GM03348 (cell line): ENCODE data around the gene FRRS1L.
"Not testable (repeated sequence)": the region's sequence is repeated elsewhere in the genome, so short reads cannot be mapped to it uniquely, and the experiment has no call there.

Experiments
- DNase-seq: peaks from one replicate; pipeline ENCODE4 v3.0.0; 2012; ENCODE audit warnings: low spot score

FRRS1L gene

GRCh38 chr9:109129470-109130197 lies 37.4 kb downstream of the FRRS1L start:
- DNase-seq, result no peak

- DNase-seq, result not testable (repeated sequence)
Observed at GRCh38 chr9:109126671-109127070, 40.4 kb downstream of the FRRS1L start.

- DNase-seq, result no peak
Observed at GRCh38 chr9:109124121-109124520, 42.9 kb downstream of the FRRS1L start.

GRCh38 chr9:109122726-109123621 lies 44.1 kb downstream of the FRRS1L start:
- no peak for DNase-seq

GRCh38 chr9:109121232-109121796 lies 45.7 kb downstream of the FRRS1L start:
- no peak for DNase-seq

GRCh38 chr9:109120204-109120789 lies 46.8 kb downstream of the FRRS1L start:
- no peak for DNase-seq

- DNase-seq, result peak; percentile 95
Observed at GRCh38 chr9:109119439-109120203, 47.4 kb downstream of the FRRS1L start, which contains the start of gene TMEM245. TSS of gene TMEM245 (minus strand) at chr9:109119947. CDS start at chr9:109119913, 34 bp downstream.

GRCh38 chr9:109118808-109119438 lies 48.1 kb downstream of the FRRS1L start:
- peak; percentile 19 for DNase-seq

GRCh38 chr9:109117856-109118807 lies 48.9 kb downstream of the FRRS1L start:
- DNase-seq, result peak; percentile 36

GRCh38 chr9:109115931-109116526 lies 51.0 kb downstream of the FRRS1L start:
- no peak for DNase-seq

GRCh38 chr9:109114670-109115069 lies 52.4 kb downstream of the FRRS1L start:
- no peak for DNase-seq

GRCh38 chr9:109113892-109114609 lies 53.0 kb downstream of the FRRS1L start:
- DNase-seq, result no peak

GRCh38 chr9:109113254-109113653 lies 53.8 kb downstream of the FRRS1L start:
- DNase-seq, result no peak

GRCh38 chr9:109110329-109111021 lies 56.6 kb downstream of the FRRS1L start:
- DNase-seq, result peak; percentile 39

GRCh38 chr9:109109967-109110328 lies 57.1 kb downstream of the FRRS1L start:
- DNase-seq, result no peak

- DNase-seq, result no peak
Observed at GRCh38 chr9:109108318-109108717, 58.7 kb downstream of the FRRS1L start.

GRCh38 chr9:109107402-109108240 lies 59.4 kb downstream of the FRRS1L start:
- peak; percentile 54 for DNase-seq
